IPS-11a (cell line): ENCODE measurements around the gene FBXO24.

Experiments used
- H3K4me3 ChIP-seq: one replicate; pipeline ENCODE4 v1.5.1; 2013; ENCODE audit warnings: low read depth, low read length, control low read depth

FBXO24 gene

DNA sequence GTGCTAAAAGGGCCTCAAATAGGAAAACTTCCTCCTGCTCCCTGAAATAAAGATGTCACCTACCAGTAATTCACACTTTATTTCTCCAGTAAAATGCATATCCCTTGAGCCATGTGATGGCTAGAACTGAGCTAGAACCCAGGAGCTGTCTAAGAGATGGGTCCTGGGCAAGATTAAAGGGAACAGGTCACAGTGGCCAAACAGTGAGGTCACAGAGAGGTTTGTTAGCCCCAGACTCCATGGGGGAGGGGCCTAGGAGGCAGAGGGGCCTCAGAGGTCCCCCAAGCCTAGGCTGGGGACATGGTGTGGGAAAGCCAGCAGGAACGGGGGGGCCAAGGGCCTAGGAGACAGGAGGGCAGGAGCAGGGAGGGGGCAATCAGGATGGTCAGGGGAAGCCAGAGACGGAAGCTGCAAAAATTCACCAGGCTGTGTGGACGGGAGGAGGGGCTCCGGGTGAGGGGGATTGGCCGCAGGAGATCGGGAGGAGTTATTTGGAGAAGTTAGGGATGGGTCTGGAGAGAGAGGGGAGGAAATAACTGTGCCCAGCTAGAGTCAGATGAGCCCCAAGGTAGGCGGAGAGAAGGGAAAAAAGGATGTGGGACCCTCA lies 3.3 kb downstream of the FBXO24 start:
- H3K4me3 ChIP-seq = no peak overlapping the region

DNA sequence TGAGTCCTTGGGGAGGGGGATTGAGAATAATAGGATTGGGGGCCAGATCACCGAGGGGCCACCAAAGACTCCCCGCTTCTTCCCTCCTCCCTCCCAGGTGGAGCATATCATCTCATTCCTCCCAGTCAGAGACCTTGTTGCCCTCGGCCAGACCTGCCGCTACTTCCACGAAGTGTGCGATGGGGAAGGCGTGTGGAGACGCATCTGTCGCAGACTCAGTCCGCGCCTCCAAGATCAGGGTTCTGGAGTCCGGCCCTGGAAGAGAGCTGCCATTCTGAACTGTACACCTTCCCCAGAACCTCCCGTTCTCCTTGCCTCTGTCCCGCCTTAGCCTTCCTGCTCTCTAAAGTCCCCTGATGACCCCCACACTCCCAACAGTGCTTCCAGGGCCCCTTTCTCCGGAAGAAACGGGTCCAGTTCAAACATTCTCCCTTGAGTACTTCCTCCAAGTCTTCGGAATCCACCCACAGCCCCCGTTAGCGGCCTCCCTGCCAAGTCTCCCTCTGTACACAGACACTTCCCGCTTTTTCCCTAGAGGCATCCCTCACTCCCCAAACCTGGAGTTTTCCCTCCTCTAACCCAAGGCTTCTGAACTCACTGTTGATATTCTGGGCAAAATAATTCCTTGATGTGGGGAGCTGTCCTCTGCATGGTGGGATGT lies 4.1 kb downstream of the FBXO24 start:
- H3K4me3 ChIP-seq = no peak overlapping the region

DNA sequence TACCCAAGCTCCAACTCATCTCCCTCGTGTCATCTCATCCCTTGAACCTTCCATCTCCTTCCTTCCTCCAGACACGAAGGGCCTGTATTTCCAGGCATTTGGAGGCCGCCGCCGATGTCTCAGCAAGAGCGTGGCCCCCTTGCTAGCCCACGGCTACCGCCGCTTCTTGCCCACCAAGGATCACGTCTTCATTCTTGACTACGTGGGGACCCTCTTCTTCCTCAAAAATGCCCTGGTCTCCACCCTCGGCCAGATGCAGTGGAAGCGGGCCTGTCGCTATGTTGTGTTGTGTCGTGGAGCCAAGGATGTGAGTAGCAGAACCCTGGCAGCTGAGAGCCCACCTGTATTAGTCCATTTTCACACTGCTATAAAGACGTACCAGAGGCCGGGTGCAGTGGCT lies 5.5 kb downstream of the FBXO24 start:
- no peak overlapping the region for H3K4me3 ChIP-seq

DNA sequence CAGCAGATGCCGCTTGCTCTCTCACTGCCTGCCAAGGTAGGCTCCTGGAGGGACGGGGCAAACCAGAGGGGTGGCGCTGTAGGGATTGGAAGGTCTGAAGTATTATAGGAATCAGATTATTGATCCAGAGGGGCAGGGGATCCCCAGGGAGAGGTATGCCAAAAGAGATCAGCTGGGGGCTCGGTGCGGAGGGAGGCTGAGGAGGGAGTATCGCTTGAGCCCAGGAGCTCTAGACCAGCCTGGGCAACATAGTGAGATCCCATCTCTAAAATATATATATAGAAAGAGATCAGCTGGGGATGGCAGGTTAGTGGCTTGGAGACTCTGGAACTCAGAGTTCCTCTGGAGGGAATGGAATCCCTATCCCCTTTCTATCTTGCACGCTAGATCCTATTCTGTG lies 9.1 kb downstream of the FBXO24 start:
- H3K4me3 ChIP-seq = no peak overlapping the region

DNA sequence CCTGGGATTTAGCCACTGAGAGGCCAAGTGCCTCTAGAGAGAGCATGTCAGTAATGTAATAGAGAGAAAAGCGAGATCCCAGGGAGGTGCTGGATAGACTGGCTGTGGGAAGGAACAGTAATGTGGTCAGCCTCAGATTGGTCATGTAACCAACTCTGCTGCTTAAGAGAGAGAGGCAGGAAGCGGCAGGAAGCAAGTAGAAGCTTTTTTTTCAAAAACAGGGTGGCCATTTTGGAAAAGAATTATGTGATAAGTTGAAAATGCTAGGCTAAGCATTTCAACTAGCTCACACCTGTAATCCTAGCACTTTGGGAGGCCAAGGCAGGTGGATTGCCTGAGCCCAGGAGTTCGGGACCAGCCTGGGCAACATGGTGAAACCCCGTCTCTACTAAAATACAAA lies 12.3 kb downstream of the FBXO24 start:
- no peak overlapping the region for H3K4me3 ChIP-seq

DNA sequence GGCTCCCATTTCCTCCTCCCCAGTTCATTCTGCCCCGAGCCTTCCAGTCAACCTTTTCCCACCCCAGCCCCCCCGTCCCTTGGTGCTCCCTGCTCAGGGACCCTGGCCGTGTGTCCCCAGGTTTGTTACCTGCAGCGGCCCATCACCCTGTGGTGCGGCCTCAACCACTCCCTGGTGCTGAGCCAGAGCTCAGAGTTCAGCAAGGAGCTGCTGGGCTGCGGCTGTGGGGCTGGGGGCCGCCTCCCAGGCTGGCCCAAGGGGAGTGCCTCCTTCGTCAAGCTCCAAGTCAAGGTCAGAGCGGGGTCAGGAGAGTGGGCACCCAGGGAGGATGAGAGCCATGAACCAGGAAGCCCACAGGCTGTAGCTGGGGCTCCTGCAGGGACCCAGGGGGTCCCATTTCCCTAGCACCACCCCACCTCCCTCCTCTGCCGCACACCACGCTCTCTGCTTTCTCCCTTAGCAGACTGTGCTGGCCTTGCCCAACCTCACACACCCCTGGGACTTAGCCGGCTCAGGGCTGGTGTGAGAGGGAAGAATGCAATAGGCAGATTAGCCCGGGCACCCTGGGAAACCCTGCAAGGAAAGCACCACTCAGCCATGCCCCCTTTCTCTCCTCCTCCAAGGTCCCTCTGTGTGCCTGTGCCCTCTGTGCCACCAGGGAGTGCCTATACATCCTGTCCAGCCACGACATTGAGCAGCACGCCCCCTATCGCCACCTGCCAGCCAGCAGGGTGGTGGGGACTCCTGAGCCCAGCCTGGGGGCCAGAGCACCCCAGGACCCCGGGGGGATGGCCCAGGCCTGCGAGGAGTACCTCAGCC lies 14.0 kb downstream of the FBXO24 start:
- no peak overlapping the region for H3K4me3 ChIP-seq

DNA sequence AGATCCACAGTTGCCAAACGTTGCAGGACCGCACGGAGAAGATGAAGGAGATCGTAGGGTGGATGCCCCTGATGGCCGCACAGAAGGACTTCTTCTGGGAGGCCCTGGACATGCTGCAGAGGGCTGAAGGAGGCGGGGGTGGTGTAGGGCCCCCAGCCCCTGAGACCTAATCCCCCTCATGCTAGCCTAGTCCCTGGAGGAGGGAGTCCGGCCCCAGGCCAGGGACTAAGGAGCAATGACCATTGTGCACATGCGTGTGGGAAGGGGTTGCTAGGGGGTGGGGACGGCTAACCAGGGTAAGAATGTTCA lies 14.6 kb downstream of the FBXO24 start:
- H3K4me3 ChIP-seq = no peak overlapping the region

DNA sequence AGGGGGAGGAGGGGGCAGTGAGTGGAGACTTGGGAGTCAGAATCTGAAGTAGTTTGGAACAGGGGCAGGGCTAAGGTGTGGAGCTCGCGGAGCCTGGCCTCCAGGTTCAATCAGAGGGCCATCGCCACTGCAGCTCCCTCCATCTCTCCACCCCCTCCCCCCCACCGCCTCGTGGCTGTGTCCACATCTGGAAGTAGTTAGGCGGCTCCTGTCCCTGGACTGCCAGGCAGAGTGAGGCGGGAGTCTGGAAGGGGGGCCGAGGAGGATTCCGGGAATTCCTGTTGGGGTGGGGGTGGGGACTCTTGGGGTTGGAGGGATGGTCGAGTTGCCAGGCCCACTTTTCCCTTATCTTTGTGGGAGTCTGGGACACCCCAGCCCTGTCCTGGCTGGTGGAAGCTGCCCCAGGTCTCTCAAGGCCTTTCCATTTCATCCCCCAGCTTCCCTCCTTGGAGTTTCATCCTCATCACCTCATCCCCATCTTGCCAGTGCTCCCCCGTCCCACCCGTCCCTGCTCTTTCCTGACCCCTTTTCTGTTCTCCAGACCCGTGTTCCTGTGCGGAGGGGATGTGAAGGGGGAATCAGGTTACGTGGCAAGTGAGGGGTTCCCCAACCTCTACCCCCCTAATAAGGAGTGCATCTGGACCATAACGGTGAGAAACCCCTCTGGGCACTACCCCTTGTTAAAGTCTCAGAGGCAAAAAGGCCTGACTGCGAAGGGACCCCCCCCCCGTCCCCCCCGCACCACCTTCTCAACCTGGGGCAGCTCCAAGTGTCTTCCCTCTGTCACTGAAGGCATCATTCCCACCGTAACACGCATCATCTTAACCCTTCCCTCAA lies 17.0 kb downstream of the FBXO24 start:
- H3K4me3 ChIP-seq = peak overlapping the region; percentile 56

DNA sequence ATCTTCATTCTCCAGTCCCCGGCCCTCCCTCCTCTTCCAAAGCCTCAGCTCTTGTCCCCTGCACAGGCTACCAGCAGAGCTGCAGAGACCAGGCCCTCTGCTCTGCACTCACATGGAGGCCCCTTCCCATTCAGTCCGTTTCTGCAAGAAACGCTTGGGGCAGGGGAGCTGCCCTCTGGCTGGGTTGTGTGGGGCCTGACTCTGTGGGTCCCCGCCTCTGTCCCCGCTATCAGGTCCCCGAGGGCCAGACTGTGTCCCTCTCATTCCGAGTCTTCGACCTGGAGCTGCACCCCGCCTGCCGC lies 17.5 kb downstream of the FBXO24 start:
- H3K4me3 ChIP-seq = peak overlapping the region; percentile 56

DNA sequence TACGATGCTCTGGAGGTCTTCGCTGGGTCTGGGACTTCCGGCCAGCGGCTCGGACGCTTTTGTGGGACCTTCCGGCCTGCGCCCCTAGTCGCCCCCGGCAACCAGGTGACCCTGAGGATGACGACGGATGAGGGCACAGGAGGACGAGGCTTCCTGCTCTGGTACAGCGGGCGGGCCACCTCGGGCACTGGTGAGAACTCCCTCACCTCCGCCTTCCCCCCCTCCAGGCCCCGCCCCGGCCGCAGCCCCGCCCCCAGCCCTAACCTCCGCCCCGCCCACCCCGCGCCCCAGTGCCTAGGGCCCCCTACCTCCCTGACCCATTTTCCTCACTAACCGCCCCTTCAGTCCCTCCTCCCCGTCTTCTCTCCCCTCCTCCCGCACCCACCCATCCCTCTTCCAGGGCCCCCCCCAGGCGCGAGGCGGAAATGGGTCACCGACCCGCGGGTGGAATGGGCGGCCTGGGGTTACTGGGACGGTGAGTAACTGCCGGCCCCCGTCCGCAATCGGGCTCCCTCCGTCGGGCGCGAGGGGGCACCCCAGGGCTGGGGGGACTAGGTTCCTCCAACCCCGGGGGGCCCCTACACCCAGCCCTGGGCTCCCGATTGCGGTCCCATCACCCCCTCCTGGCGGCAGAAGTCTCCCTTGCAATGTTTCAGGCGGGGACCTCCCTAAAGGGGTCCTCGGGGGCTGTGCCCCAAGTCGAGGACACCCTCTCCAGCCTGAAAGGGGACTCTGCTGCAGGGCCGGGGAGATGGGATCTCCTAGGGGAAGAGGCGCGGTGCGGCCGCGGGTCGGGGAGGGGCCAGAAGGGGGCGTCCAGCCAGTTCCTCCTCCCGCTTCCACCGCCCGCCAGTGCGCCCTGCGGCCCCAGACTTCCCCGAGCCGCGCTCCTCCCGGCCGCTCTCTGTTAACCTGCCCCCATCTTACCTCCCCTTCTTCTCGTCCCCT lies 18.2 kb downstream of the FBXO24 start:
- H3K4me3 ChIP-seq = peak overlapping the region; percentile 56

DNA sequence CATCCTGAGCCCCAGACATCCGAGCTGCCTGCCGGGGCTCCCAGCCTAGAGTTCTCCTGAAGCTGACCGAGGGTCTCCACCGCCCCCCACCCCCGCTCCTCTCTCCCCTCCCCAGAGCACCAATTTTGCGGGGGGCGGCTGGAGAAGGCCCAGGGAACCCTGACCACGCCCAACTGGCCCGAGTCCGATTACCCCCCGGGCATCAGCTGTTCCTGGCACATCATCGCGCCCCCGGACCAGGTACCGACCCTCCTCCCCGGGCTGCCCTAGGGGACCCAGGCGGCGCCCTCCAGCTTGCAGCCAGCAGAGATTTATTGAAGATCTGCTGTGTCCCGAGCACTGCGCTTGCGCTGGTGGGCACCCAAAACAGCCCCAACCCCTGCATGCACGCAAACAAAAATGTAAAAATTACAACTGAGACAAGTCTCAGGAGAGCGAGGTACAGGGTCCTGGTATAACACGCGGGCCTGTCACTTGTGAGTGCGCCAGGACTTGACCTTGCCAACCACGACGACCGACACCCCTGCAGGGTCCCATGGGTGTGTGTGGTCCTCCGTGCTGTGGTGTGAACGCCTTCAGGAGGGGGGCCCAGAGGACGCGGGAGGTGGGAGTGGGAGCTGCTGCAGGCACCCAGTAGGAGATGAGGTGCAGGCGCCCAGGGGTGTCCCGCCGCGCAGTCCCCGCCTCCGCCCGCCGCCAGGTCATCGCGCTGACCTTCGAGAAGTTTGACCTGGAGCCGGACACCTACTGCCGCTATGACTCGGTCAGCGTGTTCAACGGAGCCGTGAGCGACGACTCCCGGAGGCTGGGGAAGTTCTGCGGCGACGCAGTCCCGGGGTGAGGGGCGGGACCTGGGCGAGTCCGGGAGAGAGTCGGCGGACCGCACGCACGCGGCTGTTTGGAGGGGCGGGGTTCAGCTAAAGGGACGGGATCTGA lies 19.1 kb downstream of the FBXO24 start:
- H3K4me3 ChIP-seq = peak overlapping the region; percentile 21

DNA sequence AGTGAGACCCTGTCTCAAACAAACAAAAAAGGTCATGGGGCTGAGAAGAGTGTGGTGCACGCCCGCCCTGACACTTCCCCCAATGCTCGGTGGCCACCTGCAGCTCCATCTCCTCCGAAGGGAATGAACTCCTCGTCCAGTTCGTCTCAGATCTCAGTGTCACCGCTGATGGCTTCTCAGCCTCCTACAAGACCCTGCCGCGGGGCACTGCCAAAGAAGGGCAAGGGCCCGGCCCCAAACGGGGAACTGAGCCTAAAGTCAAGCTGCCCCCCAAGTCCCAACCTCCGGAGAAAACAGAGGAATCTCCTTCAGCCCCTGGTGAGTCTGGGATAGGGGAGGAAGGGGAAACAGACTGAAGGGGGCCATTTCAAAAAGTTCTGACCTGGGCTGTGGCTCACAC lies 20.2 kb downstream of the FBXO24 start:
- H3K4me3 ChIP-seq = no peak overlapping the region

DNA sequence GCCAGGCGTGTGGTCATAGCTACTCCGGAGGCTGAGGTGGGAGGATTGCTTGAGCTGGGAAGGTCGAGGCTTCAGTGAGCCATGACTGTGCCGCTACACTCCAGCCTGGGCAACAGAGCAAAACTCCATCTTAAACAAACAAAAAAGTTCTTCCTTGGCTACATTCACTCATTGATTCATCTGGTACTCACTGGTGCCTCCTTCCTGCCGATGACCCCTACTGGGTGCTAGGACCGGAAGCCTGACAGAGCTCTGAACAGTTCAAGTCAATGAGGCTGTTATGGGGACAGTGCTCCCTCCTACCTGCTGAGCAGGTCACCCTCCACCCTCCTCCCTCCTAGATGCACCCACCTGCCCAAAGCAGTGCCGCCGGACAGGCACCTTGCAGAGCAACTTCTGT lies 21.0 kb downstream of the FBXO24 start:
- H3K4me3 ChIP-seq = no peak overlapping the region

DNA sequence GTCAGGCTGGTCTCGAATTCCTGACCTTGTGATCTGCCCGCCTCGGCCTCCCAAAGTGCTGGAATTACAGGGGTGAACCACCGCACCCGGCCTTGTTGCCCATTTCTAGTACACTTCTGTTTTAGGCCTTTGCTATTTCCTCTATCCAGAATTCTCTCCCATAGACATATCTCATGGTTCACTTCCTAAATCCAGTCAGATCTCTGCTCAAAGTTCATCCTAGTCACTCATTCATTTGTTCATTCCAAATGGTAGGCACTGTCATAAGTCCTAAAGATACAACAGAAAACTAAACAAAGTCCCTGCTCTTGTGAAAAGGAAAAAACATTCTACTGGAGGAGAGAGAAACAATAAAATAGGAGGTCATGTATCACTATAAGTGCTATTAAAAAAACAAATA lies 23.8 kb downstream of the FBXO24 start:
- H3K4me3 ChIP-seq = no peak overlapping the region

DNA sequence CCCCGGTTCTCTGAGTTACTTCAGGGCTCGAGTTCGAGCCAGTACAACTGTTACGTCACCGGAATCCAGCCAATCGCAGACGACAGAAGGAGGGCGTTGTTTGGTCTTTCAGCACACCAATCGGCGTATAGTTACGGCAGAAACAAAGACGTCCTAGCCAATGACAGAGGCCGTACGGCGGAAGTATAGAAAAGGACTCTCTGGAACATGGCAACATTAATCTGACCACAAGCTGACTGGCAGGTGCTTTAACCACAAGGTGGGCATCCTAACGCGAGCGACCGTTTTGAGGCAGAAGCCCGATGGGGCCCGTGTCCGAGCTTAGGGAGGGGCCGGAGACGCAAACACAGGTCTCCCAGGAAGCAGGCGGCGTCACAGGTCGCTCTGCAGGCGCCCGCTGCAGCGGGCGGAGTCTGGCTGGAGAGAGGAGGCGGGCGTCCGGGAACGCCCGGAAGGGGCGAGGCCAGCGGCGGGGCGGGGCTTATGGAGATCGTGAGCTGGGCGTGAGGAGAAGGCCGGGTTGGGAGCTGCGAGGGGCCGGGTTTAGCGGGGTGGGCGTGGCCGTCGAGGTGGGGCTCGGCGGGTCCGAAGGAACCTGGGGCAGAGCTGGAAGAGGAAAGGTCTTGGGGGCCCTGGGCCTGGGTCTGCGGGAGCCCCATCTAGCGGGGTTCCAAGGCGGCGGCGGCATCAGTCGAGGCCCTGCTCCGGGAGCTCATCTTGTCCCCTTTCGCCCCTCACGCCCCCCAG lies 26.0 kb downstream of the FBXO24 start, which contains the start of gene MOSPD3:
Gene MOSPD3 (plus strand): TSS at position 558 of the 747 bp plus-strand sequence. CDS start 252 bp downstream, outside the sequence.
- peak within 1 kb of the TSS; percentile 72 for H3K4me3 ChIP-seq

DNA sequence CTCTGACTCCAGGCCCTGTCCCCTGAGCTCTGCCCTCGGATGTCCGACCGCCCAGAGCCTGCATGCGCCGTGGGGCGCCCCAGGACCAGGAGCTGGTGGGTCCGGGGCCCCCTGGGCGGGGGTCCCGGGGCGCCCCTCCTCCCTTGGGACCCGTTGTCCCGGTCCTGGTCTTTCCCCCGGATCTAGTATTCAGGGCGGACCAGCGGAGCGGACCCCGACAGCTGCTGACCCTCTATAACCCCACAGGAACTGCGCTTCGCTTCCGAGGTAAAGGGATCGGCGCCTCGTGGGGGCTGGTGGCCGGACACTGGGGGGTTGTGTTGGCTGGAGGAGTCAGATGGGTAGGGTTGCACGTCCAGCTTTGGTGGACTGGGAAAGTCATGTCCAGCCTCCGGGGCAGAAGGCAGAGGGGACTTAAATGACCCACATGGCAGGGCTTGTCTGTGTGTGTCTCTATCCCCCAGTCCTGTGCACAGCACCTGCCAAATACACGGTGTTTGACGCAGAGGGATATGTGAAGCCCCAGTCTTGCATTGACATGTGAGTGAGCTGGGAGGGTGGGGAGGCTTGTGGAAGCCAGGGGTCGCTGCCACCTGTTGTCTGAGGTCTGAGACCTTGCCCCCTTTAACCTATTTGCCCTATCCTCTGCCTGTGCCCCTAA lies 26.7 kb downstream of the FBXO24 start:
- H3K4me3 ChIP-seq = peak overlapping the region; percentile 47

DNA sequence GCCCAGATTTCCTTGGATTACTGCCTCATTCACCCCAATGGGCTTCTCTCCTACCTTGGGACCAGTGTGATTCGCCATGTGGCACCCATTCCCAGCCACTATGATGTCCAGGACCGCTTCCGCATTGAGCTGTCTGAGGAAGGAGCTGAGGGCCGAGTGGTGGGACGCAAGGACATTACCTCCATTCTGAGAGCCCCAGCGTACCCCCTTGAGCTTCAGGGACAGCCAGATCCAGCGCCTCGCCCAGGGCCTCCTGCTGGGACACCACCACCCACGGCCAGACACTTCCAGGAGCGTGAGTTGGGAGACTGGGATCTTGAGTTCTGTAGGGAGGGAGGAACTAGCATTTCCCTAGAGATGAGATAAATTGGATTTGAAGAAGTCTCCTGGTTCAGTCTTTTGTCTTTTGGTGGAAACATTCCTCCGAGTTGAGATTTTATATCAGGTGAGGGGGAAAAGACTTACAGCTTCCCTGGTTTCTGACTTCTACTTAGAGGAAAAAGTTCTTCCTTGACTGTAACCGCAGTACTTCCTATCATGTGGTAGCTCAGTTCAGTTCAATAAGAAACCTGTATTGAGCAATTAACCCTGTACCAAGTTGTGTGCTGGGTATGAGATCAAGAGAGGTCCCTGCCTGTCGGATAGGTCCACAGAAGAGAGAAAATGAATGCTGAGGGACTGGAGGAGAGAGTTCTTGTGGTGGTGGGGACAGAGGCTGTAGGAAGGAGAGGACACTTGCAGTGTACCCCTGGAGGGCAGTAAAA lies 27.5 kb downstream of the FBXO24 start:
- no peak overlapping the region for H3K4me3 ChIP-seq
